Psoas muscle (tissue), 8 donors: Measurements from ENCODE around the gene PTOV1. TPM values are rescaled to one million over a fixed set of nuclear protein-coding genes. Genes with fewer than 3 reads are reported as not detected.

Experiments
- ATAC-seq, 4 donors: fragments of 200-7000 bp; cut with Tn5 transposase; one replicate each; pipeline ENCODE4 v1.9.1; 2020; ENCODE audit warnings: moderate library complexity in 3 of 4, mild to moderate bottlenecking in 2 of 4
- DNase-seq, 2 donors: peaks; one replicate each; pipeline ENCODE4 v3.0.0-alpha.2; 2020
- H3K27ac ChIP-seq: fragments of 200-600 bp; one replicate; pipeline ENCODE4 v1.8.0; 2022
- H3K27me3 ChIP-seq, 3 donors: fragments of 200-600 bp in 1 of 3; one replicate each; pipeline versions ENCODE4 v1.6.1 to v1.8.0; 2013 to 2022; ENCODE audit warnings: low read length in 2 of 3, mild to moderate bottlenecking in 2 of 3, moderate library complexity in 1 of 3; ENCODE audit not compliant: insufficient read depth in 3 of 3
- H3K36me3 ChIP-seq, 2 donors: fragments of 200-600 bp in 1 of 2; one replicate each; pipeline versions ENCODE4 v1.6.1 to v1.8.0; 2013 to 2022; ENCODE audit warnings: low read depth in 1 of 2, mild to moderate bottlenecking in 1 of 2, moderate library complexity in 1 of 2; ENCODE audit not compliant: insufficient read depth in 1 of 2
- H3K4me1 ChIP-seq: fragments of 200-600 bp; one replicate; pipeline ENCODE4 v1.8.0; 2022
- H3K4me3 ChIP-seq: fragments of 200-600 bp; one replicate; pipeline ENCODE4 v1.8.0; 2022; ENCODE audit warnings: mild to moderate bottlenecking
- H3K9me3 ChIP-seq: fragments of 200-600 bp; one replicate; pipeline ENCODE4 v1.8.0; 2022
- CTCF ChIP-seq: fragments of 200-600 bp; IDR thresholded peaks from one replicate; pipeline ENCODE4 v1.8.0; 2022; ENCODE audit warnings: antibody characterized with exemption
- WGBS, 3 donors: extraction: QIAGEN DNeasy Blood & Tissue Kit; methylation state at CpG; one replicate each; pipeline versions ENCODE4 v1.1.6 to v1.1.7; 2013; 5-methylcytosine and 5-hydroxymethylcytosine counted together
- intact Hi-C, 2 donors: fragments of 100-400 bp; cut with DNase I; formaldehyde crosslinking; loops; one replicate each; pipeline versions ENCODE4 v1.11.0 to v1.14.2; 2022
- polyA plus RNA-seq, 3 donors: library from polyadenylated mRNA; stranded (reverse); fragments of 200-250 nt; gene quantifications; one replicate each; pipeline ENCODE4 v1.2.3, GENCODE V29; 2013
- total RNA-seq, 4 donors: library from RNA; stranded (reverse); fragmentation: NEBNext Ultra II Directional in 2 of 4; extraction: Animal tissue kit (Norgen Biotek cat#: 25700) in 2 of 4; gene quantifications; one replicate each; pipeline versions ENCODE4 v1.2.1 to v1.2.4, GENCODE V29; 2021 to 2023
- donor health status: healthy with polysubstance abuse.
- donor health status: DM: no; HTN: no; CAD: no; lungs with moderate emphysema.
- donor health status: Bipolar disorder and iron deficiency.
- donor health status: healthy.
- donor health status: DM: yes; HTN: yes; CAD: no.
- donor health status: DM: no; HTN: no; CAD: no.
- donor health status: DM: no; HTN: no; CAD: no.
- donor health status: DM: yes; HTN: yes; CAD: no.

The PTOV1 gene
- total and polyA plus RNA-seq, 7 donors: 72.1 to 189 (median 122) TPM

- H3K4me1 ChIP-seq: peaks cover 20% of the 10 kb centered on the region
- H3K9me3 ChIP-seq: no peaks in the 10 kb centered on the region
- peak overlapping the region; percentile 92 for H3K27ac ChIP-seq
- 71 to 80% (median 76%) methylated on average over 10 of the region's 10 CpGs for WGBS, 3 donors
- DNase-seq (no peak), ATAC-seq (no peak)
- intact Hi-C loops: no loop called here
- H3K4me3 ChIP-seq: no peak overlapping the region
- no peak for TF ChIP-seq CTCF
- peaks cover 0 to 40% of the 10 kb centered on the region in 2 donors for H3K36me3 ChIP-seq
- no peaks in the 10 kb centered on the region for H3K27me3 ChIP-seq
These were observed 30.8 kb upstream of the PTOV1 start for GRCh38 chr19:49820125-49820524.

- WGBS, 3 donors: 78 to 84% (median 82%) methylated on average over 12 of the region's 12 CpGs
- intact Hi-C loops: no loop called here
- H3K27me3 ChIP-seq: no peaks in the 10 kb centered on the region
- H3K9me3 ChIP-seq: no peaks in the 10 kb centered on the region
- peaks cover 17% of the 10 kb centered on the region for H3K4me1 ChIP-seq
- peaks cover 0 to 58% of the 10 kb centered on the region in 2 donors for H3K36me3 ChIP-seq
- ATAC-seq: no peak
- no peak for TF ChIP-seq CTCF
- no peak for DNase-seq
- H3K27ac ChIP-seq: no peak overlapping the region
- no peak overlapping the region for H3K4me3 ChIP-seq
These were observed 27.5 kb upstream of the PTOV1 start for GRCh38 chr19:49823472-49823871.

- TF ChIP-seq CTCF: no peak
- no peak overlapping the region for H3K27ac ChIP-seq
- H3K9me3 ChIP-seq: no peaks in the 10 kb centered on the region
- no peak for ATAC-seq
- no peak for DNase-seq
- peaks cover 0 to 59% of the 10 kb centered on the region in 2 donors for H3K36me3 ChIP-seq
- intact Hi-C loops: no loop called here
- WGBS, 3 donors: 75 to 87% (median 77%) methylated on average over 6 of the region's 6 CpGs
- H3K4me1 ChIP-seq: peaks cover 23% of the 10 kb centered on the region
- no peaks in the 10 kb centered on the region for H3K27me3 ChIP-seq
- no peak overlapping the region for H3K4me3 ChIP-seq
These were observed 26.3 kb upstream of the PTOV1 start for GRCh38 chr19:49824662-49825061.

GRCh38 chr19:49827034-49827433, 23.9 kb upstream of the PTOV1 start:
- Histone ChIP-seq H3K36me3 (peaks cover 0 to 65% of the 10 kb centered on the region in 2 donors), H3K4me3 (no peak overlapping the region), H3K27me3 (no peaks in the 10 kb centered on the region), H3K4me1 (peaks cover 13% of the 10 kb centered on the region), H3K9me3 (no peaks in the 10 kb centered on the region), H3K27ac (peak overlapping the region; percentile 41)
- WGBS, 3 donors: 86 to 92% (median 89%) methylated on average over 14 of the region's 14 CpGs
- DNase-seq: no peak
- intact Hi-C loops: no loop called here
- ATAC-seq: no peak
- no peak for TF ChIP-seq CTCF

GRCh38 chr19:49829200-49829599, 21.8 kb upstream of the PTOV1 start:
- ATAC-seq: peak in 1 of 4 donors; percentile 32
- Histone ChIP-seq H3K36me3 (peaks cover 0 to 64% of the 10 kb centered on the region in 2 donors), H3K27me3 (no peaks in the 10 kb centered on the region), H3K9me3 (no peaks in the 10 kb centered on the region), H3K4me3 (no peak overlapping the region), H3K27ac (peak overlapping the region; percentile 53), H3K4me1 (peaks cover 31% of the 10 kb centered on the region)
- intact Hi-C loops: no loop called here
- 29 to 44% (median 32%) methylated on average over 8 of the region's 8 CpGs for WGBS, 3 donors
- no peak for DNase-seq
- TF ChIP-seq CTCF: no peak
